GM19452 (cell line): ENCODE data around the gene AFAP1L2.
"Not testable (repeated sequence)": the region's sequence is repeated elsewhere in the genome, so short reads cannot be mapped to it uniquely, and the experiment has no call there.

Experiments
- ATAC-seq: cut with Tn5 transposase; IDR thresholded peaks from one replicate; pipeline ENCODE4 v1.9.1; 2021; ENCODE audit not compliant: unreplicated experiment

The AFAP1L2 gene

DNA sequence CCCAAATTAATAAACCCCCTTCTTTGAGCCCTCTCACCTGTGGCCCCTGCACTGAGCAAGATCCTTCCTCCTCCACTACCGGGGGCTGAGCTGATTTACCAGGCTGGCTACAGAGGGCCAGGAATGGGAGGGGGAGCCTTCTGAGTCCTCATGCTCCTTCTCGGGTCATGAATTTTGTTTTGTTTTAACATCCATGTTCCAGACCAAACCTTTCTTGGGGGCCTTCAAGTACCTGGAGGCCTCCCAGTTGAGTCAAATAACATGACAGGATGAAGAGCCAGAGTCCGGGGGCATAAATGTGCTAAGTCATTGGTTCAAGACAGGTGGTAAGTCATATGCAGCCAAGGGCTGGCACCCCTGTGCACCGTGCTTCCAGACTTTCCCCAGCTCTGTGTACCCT is 39.6 kb downstream of the AFAP1L2 start:
- ATAC-seq = no peak

DNA sequence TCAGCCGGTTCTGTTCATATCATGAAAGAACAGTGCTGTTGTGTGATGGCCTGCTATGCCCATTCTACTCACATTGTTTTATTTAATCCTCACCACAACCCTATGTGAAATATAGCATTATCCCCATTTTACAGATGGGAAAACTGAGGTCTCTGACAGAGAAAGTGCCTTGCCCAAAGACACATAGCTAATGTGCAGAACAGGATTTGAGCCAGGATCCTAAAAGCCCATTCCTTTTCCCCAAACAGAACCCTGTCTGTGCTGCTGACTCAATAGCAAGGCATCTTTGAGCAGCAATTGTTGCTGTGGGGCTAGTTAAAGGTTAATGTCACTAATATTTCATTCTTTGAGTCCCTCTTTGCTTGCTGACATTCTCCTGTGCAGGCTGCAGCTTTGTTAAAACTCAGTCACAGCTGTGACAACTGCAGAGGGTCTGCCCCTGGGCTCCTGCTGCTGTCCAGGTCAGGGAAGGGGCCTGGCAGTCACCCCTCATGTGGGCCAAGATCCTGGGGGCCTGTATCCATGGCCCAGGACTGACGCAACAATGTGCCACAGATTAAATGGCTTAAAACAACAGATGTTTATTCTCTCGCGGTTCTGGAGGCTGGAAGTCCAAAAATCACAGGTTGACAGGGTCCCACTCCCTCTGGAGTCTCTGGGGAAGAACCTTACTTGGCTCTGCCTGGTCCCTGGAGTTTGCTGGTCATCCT is 40.4 kb downstream of the AFAP1L2 start:
- ATAC-seq = no peak

- no peak for ATAC-seq
These were observed 41.4 kb downstream of the AFAP1L2 start for GRCh38 chr10:114362826-114363355.

DNA sequence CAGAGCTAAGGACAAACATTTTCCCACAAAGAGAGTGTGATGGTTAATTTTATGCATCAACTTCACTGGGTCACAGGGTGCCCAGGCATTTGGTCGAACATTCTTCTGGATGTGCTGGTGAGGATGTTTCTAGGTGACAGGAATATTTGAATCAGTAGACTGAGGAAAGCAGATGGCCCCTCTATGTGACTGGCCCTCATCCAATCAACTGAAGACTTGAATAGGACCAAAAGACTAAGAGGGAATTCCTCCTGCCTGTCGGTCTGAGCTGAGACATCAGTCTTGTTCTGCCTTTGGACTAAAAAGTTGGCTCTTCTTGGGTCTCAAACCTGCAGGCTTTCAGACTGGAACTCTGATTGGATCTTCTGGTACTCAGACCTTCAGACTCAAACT is 44.4 kb downstream of the AFAP1L2 start:
- no peak for ATAC-seq

DNA sequence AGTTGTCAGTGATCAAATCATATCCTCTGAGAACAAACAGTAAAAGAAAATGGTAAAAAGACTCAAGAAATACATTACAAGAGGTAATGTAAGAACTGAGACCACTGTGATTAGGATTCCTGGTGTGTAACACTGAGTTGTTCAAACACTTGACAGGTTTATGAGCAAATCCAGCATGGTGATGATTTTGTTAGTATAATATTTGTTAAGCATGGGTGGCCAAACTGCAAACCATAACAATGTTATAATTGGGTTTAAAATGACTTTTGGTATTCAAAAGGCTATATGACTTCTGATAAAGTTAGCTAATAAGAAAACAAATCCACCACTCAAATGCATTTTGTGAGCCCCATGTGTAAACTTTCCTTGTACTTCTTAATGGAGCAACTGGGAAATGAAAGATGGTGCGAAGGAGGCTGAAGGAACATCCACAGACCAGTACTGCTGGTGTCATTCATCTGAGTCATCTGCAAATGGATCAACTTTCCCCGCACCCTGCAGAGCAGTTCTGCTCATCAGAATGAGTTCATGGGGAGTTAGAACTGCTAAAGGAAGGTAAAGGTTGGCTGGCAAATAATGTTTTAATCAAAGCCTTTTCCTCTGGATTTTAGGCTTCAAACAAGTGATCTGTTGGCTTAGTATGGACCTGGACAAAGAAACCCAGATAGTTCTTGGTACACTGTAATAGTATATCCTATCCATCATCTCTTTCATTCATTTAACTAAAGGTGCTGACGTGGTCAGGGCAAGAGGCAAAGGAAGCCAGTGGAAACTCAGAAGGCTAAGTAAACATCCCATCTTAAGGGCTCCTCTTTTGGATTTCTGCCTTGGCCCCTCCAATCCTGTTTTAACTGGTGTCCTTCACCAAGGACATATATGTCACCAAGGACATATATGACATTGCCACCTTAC is 45.0 kb downstream of the AFAP1L2 start:
- no peak for ATAC-seq

DNA sequence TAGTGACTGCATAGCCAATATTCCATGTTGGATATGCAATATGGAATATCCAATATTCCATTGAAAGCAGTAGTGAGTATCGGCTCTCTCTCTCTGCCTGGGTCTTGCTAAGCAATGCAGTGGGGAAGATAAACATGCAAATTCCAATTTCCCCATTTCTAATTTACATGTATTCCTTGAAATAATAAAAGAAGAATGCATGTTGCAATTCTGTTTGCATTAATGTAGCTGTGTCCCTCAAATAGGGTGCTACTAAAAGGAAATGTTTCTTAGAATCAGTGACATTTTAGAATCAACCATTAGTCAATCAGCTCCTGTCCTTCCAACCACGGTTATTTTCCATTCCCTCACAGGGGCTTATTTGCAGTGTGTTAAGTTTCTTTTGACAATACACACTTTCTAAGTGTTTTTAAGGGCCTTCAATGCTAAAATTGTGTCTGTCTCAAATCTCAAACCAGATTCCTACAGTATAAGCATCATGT is 46.7 kb downstream of the AFAP1L2 start:
- ATAC-seq = no peak

DNA sequence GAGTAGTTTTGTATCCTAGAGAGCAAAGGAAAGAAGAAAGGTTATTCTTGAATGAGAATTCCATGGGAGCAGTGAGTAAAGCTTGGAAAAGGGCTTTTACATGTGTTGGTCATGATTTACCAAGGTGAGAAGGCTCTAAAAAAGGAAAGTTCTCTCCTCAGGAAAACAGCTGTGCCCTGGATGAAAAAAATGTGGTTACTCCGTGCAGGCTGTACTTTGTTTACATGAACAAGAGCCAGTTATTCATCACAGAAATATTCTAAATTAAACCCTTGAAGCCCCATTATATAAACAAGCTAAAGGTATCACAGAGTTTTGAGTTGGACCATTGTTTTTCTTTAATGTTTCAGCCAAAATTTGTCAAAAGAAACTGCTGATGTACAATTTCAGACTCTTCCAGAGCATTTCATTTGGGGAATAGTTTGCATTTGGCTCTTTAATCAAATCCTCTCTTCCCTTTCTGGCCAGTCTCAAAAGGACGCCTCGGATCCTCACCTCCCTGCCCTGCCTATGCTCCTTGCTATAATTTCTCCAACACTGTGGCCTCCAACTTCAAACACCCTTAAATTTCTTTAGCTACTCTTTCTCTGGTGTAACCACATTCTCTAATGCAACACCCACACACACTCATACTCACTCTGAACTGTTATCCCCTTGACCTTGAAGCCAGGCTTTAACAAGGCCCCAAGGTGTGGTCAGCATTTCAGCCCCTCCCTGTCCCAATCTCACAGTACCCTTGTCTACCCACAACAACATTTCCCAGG is 47.4 kb downstream of the AFAP1L2 start:
- ATAC-seq = no peak

GRCh38 chr10:114356126-114356525 is 48.2 kb downstream of the AFAP1L2 start:
- no peak for ATAC-seq

- no peak for ATAC-seq
These were observed 50.9 kb downstream of the AFAP1L2 start for GRCh38 chr10:114353383-114353782.

GRCh38 chr10:114352653-114353298 is 51.5 kb downstream of the AFAP1L2 start:
- ATAC-seq = no peak

DNA sequence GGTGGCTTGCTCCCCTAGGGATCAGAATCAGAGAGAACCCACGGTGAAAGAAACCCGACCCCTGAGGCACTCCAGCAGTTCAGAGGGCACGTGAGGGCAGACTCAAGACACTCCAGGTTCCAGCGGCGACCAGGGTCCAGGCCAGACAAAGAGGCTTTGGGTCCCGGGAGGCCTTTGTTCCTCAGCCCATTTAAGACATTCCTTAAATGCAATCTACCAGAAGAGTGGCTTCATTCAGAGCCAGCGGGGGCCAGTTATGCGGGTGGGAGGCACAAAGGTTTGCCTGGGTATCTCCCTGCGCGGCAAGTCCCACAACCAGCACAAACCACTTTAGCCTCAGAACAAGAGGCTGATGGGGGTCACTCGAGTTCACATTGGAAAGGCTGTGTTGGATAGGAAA is 53.6 kb downstream of the AFAP1L2 start:
- no peak for ATAC-seq

GRCh38 chr10:114349522-114350215 is 54.6 kb downstream of the AFAP1L2 start:
- no peak for ATAC-seq

- not testable (repeated sequence) for ATAC-seq
These were observed 55.2 kb downstream of the AFAP1L2 start for GRCh38 chr10:114349071-114349470.

GRCh38 chr10:114347791-114348190 is 56.5 kb downstream of the AFAP1L2 start:
- no peak for ATAC-seq

GRCh38 chr10:114347241-114347640 is 57.1 kb downstream of the AFAP1L2 start:
- ATAC-seq = no peak

GRCh38 chr10:114346176-114347031 is 57.9 kb downstream of the AFAP1L2 start:
- no peak for ATAC-seq

- ATAC-seq = no peak
These were observed 58.6 kb downstream of the AFAP1L2 start for GRCh38 chr10:114345701-114346100.

- no peak for ATAC-seq
These were observed 60.4 kb downstream of the AFAP1L2 start for GRCh38 chr10:114343623-114344505.
